ENCODE data around the gene EPHX1.
"Not testable (repeated sequence)": the region's sequence is repeated elsewhere in the genome, so short reads cannot be mapped to it uniquely, and the experiment has no call there.

EPHX1 gene

DNA sequence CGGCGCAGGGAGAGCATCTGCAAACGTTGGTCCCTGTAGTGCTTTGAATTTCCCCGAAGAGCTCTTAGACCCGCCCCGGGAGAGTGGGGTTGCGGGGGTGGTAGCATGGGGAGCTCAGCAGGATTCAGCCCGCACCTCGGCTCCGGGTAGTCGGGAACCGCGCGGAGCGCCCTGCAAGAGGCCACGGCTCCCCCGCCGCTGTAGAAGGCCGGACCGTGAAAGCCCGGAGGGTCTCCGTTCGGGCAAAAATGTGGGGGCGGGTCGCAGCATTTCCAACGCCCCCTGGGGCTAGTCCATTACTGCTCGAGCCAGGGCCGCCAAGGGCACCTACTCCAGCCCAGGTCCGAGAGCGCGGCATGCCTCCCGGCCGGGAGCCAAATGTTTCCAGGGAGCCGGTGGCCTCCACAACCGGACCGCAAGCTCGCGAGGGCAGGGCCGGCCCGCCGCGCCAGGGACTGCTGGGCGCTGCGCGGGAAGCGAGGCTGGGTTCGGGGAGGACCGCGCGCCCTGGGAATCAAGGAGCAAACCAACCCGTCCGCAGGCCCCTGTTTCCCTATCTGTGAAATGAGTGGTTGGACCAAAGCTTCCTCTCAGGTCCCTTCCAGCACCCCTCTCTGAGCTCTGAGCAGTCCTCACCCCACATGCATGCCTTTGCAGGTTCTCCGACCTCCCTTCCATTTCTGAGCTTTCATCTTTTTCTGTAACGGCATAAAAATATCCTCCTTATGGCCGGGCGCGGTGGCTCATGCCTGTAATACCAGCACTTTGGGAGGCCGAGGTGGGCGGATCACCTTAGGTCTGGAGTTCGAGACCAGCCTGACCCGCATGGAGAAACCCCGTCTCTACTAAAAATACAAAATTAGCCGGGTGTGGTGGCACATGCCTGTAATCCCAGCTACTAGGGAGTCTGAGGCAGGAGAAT, 73.0 kb downstream of the EPHX1 start:
- no peaks in the 10 kb centered on the region for H3K9me3 ChIP-seq (ENCODE audit: control insufficient read depth, low read depth, low read length)
- no peak overlapping the region for H3K27ac ChIP-seq (ENCODE audit: low read length)
- peak overlapping the region; percentile 87 for H3K4me3 ChIP-seq (ENCODE audit: low read length)
- H3K27me3 ChIP-seq (ENCODE audit: control insufficient read depth, insufficient read depth, low read length), result peaks cover 32% of the 10 kb centered on the region
- H3K9ac ChIP-seq (ENCODE audit: low read length), result peak overlapping the region; percentile 72
- peaks cover 15% of the 10 kb centered on the region for H3K4me1 ChIP-seq (ENCODE audit: control insufficient read depth, low read depth, low read length)
- no peaks in the 10 kb centered on the region for H3K36me3 ChIP-seq (ENCODE audit: control insufficient read depth, low read depth, low read length)

- Histone ChIP-seq H3K9me3 (ENCODE audit: control insufficient read depth, low read depth, low read length) (no peaks in the 10 kb centered on the region), H3K36me3 (ENCODE audit: control insufficient read depth, low read depth, low read length) (no peaks in the 10 kb centered on the region), H3K27ac (ENCODE audit: low read length) (no peak overlapping the region), H3K9ac (ENCODE audit: low read length) (no peak overlapping the region), H3K4me1 (ENCODE audit: control insufficient read depth, low read depth, low read length) (peaks cover 15% of the 10 kb centered on the region), H3K27me3 (ENCODE audit: control insufficient read depth, insufficient read depth, low read length) (peaks cover 40% of the 10 kb centered on the region), H3K4me3 (ENCODE audit: low read length) (no peak overlapping the region)
Measured at GRCh38 chr1:225883616-225884265, 73.8 kb downstream of the EPHX1 start.

DNA sequence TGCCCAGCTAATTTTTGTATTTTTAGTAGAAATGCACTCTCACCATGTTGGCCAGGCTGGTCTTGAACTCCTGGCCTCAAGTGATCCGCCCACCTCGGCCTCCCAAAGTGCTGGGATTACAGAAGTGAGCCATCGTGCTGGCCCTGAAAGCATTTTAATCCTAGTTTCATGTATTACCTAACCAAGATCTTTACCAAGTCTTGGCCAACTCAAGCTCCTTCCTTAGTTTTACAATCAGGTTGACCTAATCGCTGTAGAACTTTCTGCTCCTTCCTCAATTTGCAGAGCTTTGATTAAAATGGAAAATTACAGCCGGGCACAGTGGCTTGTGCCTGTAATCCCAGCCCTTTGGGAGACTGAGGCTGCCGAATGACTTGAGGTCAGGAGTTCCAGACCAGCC, 75.4 kb downstream of the EPHX1 start:
- no peak overlapping the region for H3K9ac ChIP-seq (ENCODE audit: low read length)
- no peak overlapping the region for H3K27ac ChIP-seq (ENCODE audit: low read length)
- H3K4me1 ChIP-seq (ENCODE audit: control insufficient read depth, low read depth, low read length), result peaks cover 26% of the 10 kb centered on the region
- H3K9me3 ChIP-seq (ENCODE audit: control insufficient read depth, low read depth, low read length), result no peaks in the 10 kb centered on the region
- peaks cover 50% of the 10 kb centered on the region for H3K27me3 ChIP-seq (ENCODE audit: control insufficient read depth, insufficient read depth, low read length)
- no peaks in the 10 kb centered on the region for H3K36me3 ChIP-seq (ENCODE audit: control insufficient read depth, low read depth, low read length)
- no peak overlapping the region for H3K4me3 ChIP-seq (ENCODE audit: low read length)

GRCh38 chr1:225886159-225887029, 76.5 kb downstream of the EPHX1 start:
- Histone ChIP-seq H3K9ac (ENCODE audit: low read length) (no peak overlapping the region), H3K4me3 (ENCODE audit: low read length) (no peak overlapping the region), H3K9me3 (ENCODE audit: control insufficient read depth, low read depth, low read length) (no peaks in the 10 kb centered on the region), H3K36me3 (ENCODE audit: control insufficient read depth, low read depth, low read length) (no peaks in the 10 kb centered on the region), H3K4me1 (ENCODE audit: control insufficient read depth, low read depth, low read length) (peaks cover 18% of the 10 kb centered on the region), H3K27me3 (ENCODE audit: control insufficient read depth, insufficient read depth, low read length) (peaks cover 41% of the 10 kb centered on the region), H3K27ac (ENCODE audit: low read length) (no peak overlapping the region)

- H3K27ac ChIP-seq (ENCODE audit: low read length), result no peak overlapping the region
- H3K4me1 ChIP-seq (ENCODE audit: control insufficient read depth, low read depth, low read length), result peaks cover 16% of the 10 kb centered on the region
- H3K27me3 ChIP-seq (ENCODE audit: control insufficient read depth, insufficient read depth, low read length), result peaks cover 40% of the 10 kb centered on the region
- H3K9ac ChIP-seq (ENCODE audit: low read length), result no peak overlapping the region
- no peaks in the 10 kb centered on the region for H3K9me3 ChIP-seq (ENCODE audit: control insufficient read depth, low read depth, low read length)
- H3K36me3 ChIP-seq (ENCODE audit: control insufficient read depth, low read depth, low read length), result no peaks in the 10 kb centered on the region
- H3K4me3 ChIP-seq (ENCODE audit: low read length), result no peak overlapping the region
Measured at GRCh38 chr1:225887030-225887314, 77.0 kb downstream of the EPHX1 start.

DNA sequence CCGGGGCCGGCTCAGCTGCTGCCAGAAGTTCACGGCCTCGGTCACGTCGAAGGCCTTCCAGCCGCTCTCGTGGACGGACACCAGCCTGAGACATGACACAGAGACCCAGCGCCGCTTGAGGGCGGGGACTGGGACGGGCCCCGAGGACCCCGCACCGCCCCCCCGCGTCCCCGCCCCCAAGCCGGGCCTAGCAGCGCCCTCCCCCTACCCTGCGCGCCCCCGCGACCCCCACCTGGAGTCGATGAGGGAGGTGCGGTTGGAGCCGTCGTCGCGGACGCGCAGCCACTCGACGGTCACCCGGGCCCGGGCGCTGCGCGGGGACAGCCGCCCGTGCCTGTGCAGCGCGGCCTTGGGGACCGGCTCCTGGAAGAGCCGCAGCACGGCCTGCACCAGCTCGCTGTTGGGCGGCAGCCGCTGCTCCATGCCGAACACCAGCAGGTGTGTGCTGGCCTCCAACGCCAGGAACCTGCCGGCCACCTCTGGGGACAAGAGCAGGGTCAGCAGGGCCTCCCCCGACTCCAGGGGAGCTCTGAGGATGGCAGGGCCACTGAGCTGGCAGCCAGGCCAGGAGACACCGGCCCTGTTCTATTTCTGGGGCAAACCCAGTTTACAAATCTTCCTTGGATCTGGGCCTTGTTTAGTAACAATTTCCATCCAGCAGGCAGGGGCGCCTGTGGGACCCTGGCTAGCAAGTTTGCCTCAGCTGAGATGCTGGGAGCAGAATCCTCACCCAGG, 77.8 kb downstream of the EPHX1 start:
- peaks cover 16% of the 10 kb centered on the region for H3K4me1 ChIP-seq (ENCODE audit: control insufficient read depth, low read depth, low read length)
- not testable (repeated sequence) for H3K27ac ChIP-seq (ENCODE audit: low read length); H3K36me3 ChIP-seq (ENCODE audit: control insufficient read depth, low read depth, low read length); H3K9ac ChIP-seq (ENCODE audit: low read length); H3K9me3 ChIP-seq (ENCODE audit: control insufficient read depth, low read depth, low read length); H3K4me3 ChIP-seq (ENCODE audit: low read length)
- peaks cover 37% of the 10 kb centered on the region for H3K27me3 ChIP-seq (ENCODE audit: control insufficient read depth, insufficient read depth, low read length)

- Histone ChIP-seq H3K4me3 (ENCODE audit: low read length) (no peak overlapping the region), H3K9me3 (ENCODE audit: control insufficient read depth, low read depth, low read length) (no peaks in the 10 kb centered on the region), H3K36me3 (ENCODE audit: control insufficient read depth, low read depth, low read length) (no peaks in the 10 kb centered on the region), H3K9ac (ENCODE audit: low read length) (no peak overlapping the region), H3K27ac (ENCODE audit: low read length) (no peak overlapping the region), H3K4me1 (ENCODE audit: control insufficient read depth, low read depth, low read length) (peaks cover 16% of the 10 kb centered on the region), H3K27me3 (ENCODE audit: control insufficient read depth, insufficient read depth, low read length) (peaks cover 31% of the 10 kb centered on the region)
Measured at GRCh38 chr1:225888289-225888897, 78.5 kb downstream of the EPHX1 start.

DNA sequence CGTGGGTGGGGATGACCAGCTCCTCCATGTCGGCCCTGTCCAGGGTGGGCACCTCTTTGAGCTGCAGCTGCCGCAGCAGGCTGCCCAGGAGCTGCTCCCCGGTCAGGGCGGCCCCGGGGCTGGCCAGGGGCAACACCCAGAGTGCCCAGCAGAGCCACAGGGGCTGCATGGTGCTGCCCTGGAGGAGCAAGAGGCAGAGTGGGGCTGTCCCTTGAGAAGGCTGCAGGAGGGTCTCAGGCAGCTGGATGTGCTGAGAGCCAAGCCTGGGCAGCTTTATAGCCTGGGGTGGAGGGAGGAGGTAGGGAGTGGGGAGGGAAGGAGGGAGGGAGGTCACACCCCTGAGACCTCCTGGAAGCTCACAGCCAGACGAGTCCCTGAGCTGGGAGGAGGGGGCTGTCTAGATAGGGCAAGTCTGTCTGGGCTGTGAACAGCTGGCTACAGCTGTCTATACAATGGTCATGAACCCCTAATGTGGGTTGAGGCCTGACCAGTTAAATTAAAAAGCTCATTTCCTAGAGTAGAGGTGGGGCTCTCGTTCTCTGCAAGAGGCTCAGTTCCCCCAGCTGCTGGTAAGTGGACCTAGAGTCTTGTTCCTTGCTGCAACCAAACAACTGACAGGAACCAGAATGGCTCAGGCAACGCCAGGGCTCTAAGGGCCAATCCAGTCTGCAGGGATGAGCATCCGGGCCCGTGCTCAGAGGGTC, 79.1 kb downstream of the EPHX1 start, which contains the start of gene LEFTY1:
Gene LEFTY1 (minus strand): TSS at position 249 of the 704 bp plus-strand sequence. CDS start 80 bp downstream, at position 169.
- Histone ChIP-seq H3K27ac (ENCODE audit: low read length) (no peak within 1 kb of the TSS), H3K4me1 (ENCODE audit: control insufficient read depth, low read depth, low read length) (peaks cover 16% of the 10 kb centered on the region), H3K9ac (ENCODE audit: low read length) (no peak within 1 kb of the TSS), H3K9me3 (ENCODE audit: control insufficient read depth, low read depth, low read length) (no peaks in the 10 kb centered on the region), H3K36me3 (ENCODE audit: control insufficient read depth, low read depth, low read length) (no peaks in the 10 kb centered on the region), H3K27me3 (ENCODE audit: control insufficient read depth, insufficient read depth, low read length) (peaks cover 24% of the 10 kb centered on the region), H3K4me3 (ENCODE audit: low read length) (no peak within 1 kb of the TSS)

GRCh38 chr1:225889743-225890142, 79.8 kb downstream of the EPHX1 start:
- Histone ChIP-seq H3K9ac (ENCODE audit: low read length) (no peak overlapping the region), H3K27ac (ENCODE audit: low read length) (no peak overlapping the region), H3K36me3 (ENCODE audit: control insufficient read depth, low read depth, low read length) (no peaks in the 10 kb centered on the region), H3K9me3 (ENCODE audit: control insufficient read depth, low read depth, low read length) (no peaks in the 10 kb centered on the region), H3K4me1 (ENCODE audit: control insufficient read depth, low read depth, low read length) (peaks cover 16% of the 10 kb centered on the region), H3K4me3 (ENCODE audit: low read length) (no peak overlapping the region), H3K27me3 (ENCODE audit: control insufficient read depth, insufficient read depth, low read length) (peaks cover 24% of the 10 kb centered on the region)

Data from iPS-18a (cell line).